Measurements from ENCODE around the gene DNAJA1.

DNA sequence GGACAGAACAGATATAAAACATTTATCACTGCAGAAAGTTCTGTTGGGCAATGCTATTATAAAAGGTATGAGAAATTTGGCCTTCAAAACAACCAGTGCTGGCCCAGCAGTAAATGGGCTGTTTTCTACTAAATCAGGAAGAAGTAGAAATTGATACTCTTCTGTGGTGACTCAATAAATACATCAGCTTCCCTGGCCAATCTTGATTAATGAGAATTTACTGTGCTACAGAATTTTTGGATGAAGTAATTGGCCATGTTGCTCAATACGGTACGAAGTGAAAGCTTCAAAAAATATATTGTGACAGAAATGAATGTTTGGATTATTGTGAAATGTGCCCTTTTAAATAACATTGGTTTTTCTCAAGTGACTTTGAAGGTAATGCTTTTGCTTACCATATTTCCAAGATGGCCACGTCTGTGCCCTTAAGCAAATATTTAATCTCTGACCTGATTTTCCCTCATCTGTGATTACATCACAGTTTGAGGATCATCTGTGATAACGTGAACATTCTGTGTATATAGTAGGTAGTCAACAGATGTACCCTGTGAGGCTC is 4.2 kb downstream of the DNAJA1 start:
- no peak for TF ChIP-seq CTCF (conservative IDR thresholded peaks at IDR 0.05; ENCODE audit: low read length)
- no peak for TF ChIP-seq EZH2phosphoT487 (IDR thresholded peaks at IDR 0.05; ENCODE audit: borderline replicate concordance)

Data from Loucy (cell line).